Measurements from ENCODE around the gene PTH1R.

Gene PTH1R

GRCh38 chr3:46877406-46878125 lies at the start of gene PTH1R:
PTH1R (plus strand) TSS chr3:46877721; CDS start chr3:46883560, 5,839 bp downstream.
- DNase-seq: no peak

GRCh38 chr3:46829699-46830208 lies 47.8 kb upstream of the PTH1R start:
- DNase-seq: no peak

GRCh38 chr3:46830801-46831200 lies 46.7 kb upstream of the PTH1R start:
- no peak for DNase-seq

GRCh38 chr3:46831316-46831715 lies 46.2 kb upstream of the PTH1R start:
- DNase-seq: no peak

GRCh38 chr3:46831841-46832240 lies 45.7 kb upstream of the PTH1R start:
- no peak for DNase-seq

GRCh38 chr3:46833346-46834300 lies 43.9 kb upstream of the PTH1R start:
- DNase-seq: no peak

GRCh38 chr3:46835054-46835453 lies 42.5 kb upstream of the PTH1R start:
- no peak for DNase-seq

GRCh38 chr3:46835491-46835890 lies 42.0 kb upstream of the PTH1R start:
- no peak for DNase-seq

GRCh38 chr3:46838301-46838700 lies 39.2 kb upstream of the PTH1R start:
- no peak for DNase-seq

- no peak for DNase-seq
Observed at GRCh38 chr3:46840491-46840890, 37.0 kb upstream of the PTH1R start.

- DNase-seq: no peak
Observed at GRCh38 chr3:46843508-46843907, 34.0 kb upstream of the PTH1R start.

- DNase-seq: no peak
Observed at GRCh38 chr3:46844397-46844796, 33.1 kb upstream of the PTH1R start.

GRCh38 chr3:46844881-46845312 lies 32.6 kb upstream of the PTH1R start:
- DNase-seq: no peak

GRCh38 chr3:46845397-46845859 lies 32.1 kb upstream of the PTH1R start:
- DNase-seq: no peak

GRCh38 chr3:46845860-46846623 lies 31.5 kb upstream of the PTH1R start:
- peak; percentile 34 to 81 (median 62) for DNase-seq

- no peak for DNase-seq
Observed at GRCh38 chr3:46846624-46847542, 30.6 kb upstream of the PTH1R start.

- DNase-seq: no peak
Observed at GRCh38 chr3:46847744-46848143, 29.8 kb upstream of the PTH1R start.

- DNase-seq: no peak
Observed at GRCh38 chr3:46848271-46849044, 29.1 kb upstream of the PTH1R start.

GRCh38 chr3:46849045-46849631 lies 28.4 kb upstream of the PTH1R start:
- DNase-seq: no peak

GRCh38 chr3:46849686-46850467 lies 27.6 kb upstream of the PTH1R start:
- DNase-seq: no peak

Measured in activated naive CD4-positive, alpha-beta T cell (primary cell).